ENCODE results near the gene MTHFD2L. TPM values are rescaled to one million over a fixed set of nuclear protein-coding genes. Genes with fewer than 3 reads are reported as not detected.

MTHFD2L gene
- total RNA-seq, 1 experiment from 2014 or later = 11.6 TPM

GRCh38 chr4:74311696-74312313, 153.9 kb downstream of the MTHFD2L start:
- no peak overlapping the region for H3K4me3 ChIP-seq (ENCODE audit: low read depth, low read length)
- Mint-ChIP-seq H3K36me3 (ENCODE audit: insufficient read depth, unreplicated experiment) (no peaks in the 10 kb centered on the region), H3K9me3 (ENCODE audit: unreplicated experiment) (no peaks in the 10 kb centered on the region), H3K27me3 (ENCODE audit: insufficient read depth, unreplicated experiment) (no peaks in the 10 kb centered on the region), H3K4me3 (ENCODE audit: unreplicated experiment) (no peak overlapping the region), H3K27ac (ENCODE audit: unreplicated experiment) (no peak overlapping the region), H3K4me1 (ENCODE audit: low read depth, unreplicated experiment) (no peaks in the 10 kb centered on the region)
- POLR2A ChIA-PET = no interaction called here
- no peaks in the 10 kb centered on the region for H3K27me3 ChIP-seq (replicated peaks; ENCODE audit: control insufficient read depth, insufficient read depth, low read length)
- H3K9me3 ChIP-seq = no peaks in the 10 kb centered on the region
- TF ChIP-seq CTCF (IDR thresholded peaks at IDR 0.05; ENCODE audit: insufficient read depth in 1 of 2, low read depth in 1 of 2, low read length in 1 of 2, severe bottlenecking in 1 of 2, unreplicated experiment in 1 of 2) = peak; percentile 58 to 60
- peak; percentile 39 to 61 for DNase-seq
- H3K36me3 ChIP-seq (ENCODE audit: control insufficient read depth, insufficient read depth, low read length) = no peaks in the 10 kb centered on the region
- BruUV-seq (replicated peaks) = no TSS peak
- intact Hi-C loops (cut with micrococcal nuclease; ENCODE audit: unreplicated experiment) = loop anchor here (1.0 kb wide), 2 partner anchors 84 to 123 kb away; no protein-coding TSS in a partner anchor
- CTCF ChIA-PET = interaction anchor here (0.7 to 1.4 kb wide), 3 partner anchors 83 to 177 kb away, joined by 3 to 8 read pairs (median 3); no protein-coding TSS in a partner anchor
- H3K4me1 ChIP-seq = no peaks in the 10 kb centered on the region

- POLR2A ChIA-PET = no interaction called here
Observed at GRCh38 chr4:74314329-74314728, 156.4 kb downstream of the MTHFD2L start.

GRCh38 chr4:74314944-74315343, 157.0 kb downstream of the MTHFD2L start:
- ChIA-PET CTCF (no interaction called here), POLR2A (no interaction called here)
- intact Hi-C loops (cut with micrococcal nuclease; ENCODE audit: unreplicated experiment) = no loop called here
- Mint-ChIP-seq H3K9me3 (ENCODE audit: unreplicated experiment) (no peaks in the 10 kb centered on the region), H3K36me3 (ENCODE audit: insufficient read depth, unreplicated experiment) (no peaks in the 10 kb centered on the region), H3K4me3 (ENCODE audit: unreplicated experiment) (no peak overlapping the region), H3K4me1 (ENCODE audit: low read depth, unreplicated experiment) (no peaks in the 10 kb centered on the region), H3K27ac (ENCODE audit: unreplicated experiment) (no peak overlapping the region), H3K27me3 (ENCODE audit: insufficient read depth, unreplicated experiment) (no peaks in the 10 kb centered on the region)
- BruUV-seq (replicated peaks) = no TSS peak
- Histone ChIP-seq H3K4me1 (0 out of 2 replicates have a peak, but pooled peaks cover 1% of the 10 kb centered on the region), H3K4me3 (ENCODE audit: low read depth, low read length) (no peak overlapping the region), H3K27me3 (replicated peaks; ENCODE audit: control insufficient read depth, insufficient read depth, low read length) (no peaks in the 10 kb centered on the region), H3K9me3 (no peaks in the 10 kb centered on the region), H3K36me3 (ENCODE audit: control insufficient read depth, insufficient read depth, low read length) (no peaks in the 10 kb centered on the region)
- TF ChIP-seq CTCF (IDR thresholded peaks at IDR 0.05; ENCODE audit: insufficient read depth in 1 of 2, low read depth in 1 of 2, low read length in 1 of 2, severe bottlenecking in 1 of 2, unreplicated experiment in 1 of 2) = no peak
- no peak for DNase-seq

More at GRCh38 chr4:74314329-74314728, 156.4 kb downstream of the MTHFD2L start:
- H3K4me1 ChIP-seq = no peaks in the 10 kb centered on the region
- intact Hi-C loops (cut with micrococcal nuclease; ENCODE audit: unreplicated experiment) = no loop called here
- no peaks in the 10 kb centered on the region for H3K4me1 Mint-ChIP-seq (ENCODE audit: low read depth, unreplicated experiment)
- no peaks in the 10 kb centered on the region for H3K9me3 ChIP-seq
- no peaks in the 10 kb centered on the region for H3K27me3 Mint-ChIP-seq (ENCODE audit: insufficient read depth, unreplicated experiment)
- DNase-seq = no peak
- no TSS peak for BruUV-seq (replicated peaks)
- H3K27ac Mint-ChIP-seq (ENCODE audit: unreplicated experiment) = no peak overlapping the region
- CTCF ChIA-PET = no interaction called here
- H3K4me3 ChIP-seq (ENCODE audit: low read depth, low read length) = no peak overlapping the region
- H3K27me3 ChIP-seq (replicated peaks; ENCODE audit: control insufficient read depth, insufficient read depth, low read length) = no peaks in the 10 kb centered on the region
- no peaks in the 10 kb centered on the region for H3K9me3 Mint-ChIP-seq (ENCODE audit: unreplicated experiment)
- no peak for TF ChIP-seq CTCF (IDR thresholded peaks at IDR 0.05; ENCODE audit: insufficient read depth in 1 of 2, low read depth in 1 of 2, low read length in 1 of 2, severe bottlenecking in 1 of 2, unreplicated experiment in 1 of 2)
- H3K4me3 Mint-ChIP-seq (ENCODE audit: unreplicated experiment) = no peak overlapping the region
- H3K36me3 ChIP-seq (ENCODE audit: control insufficient read depth, insufficient read depth, low read length) = no peaks in the 10 kb centered on the region
- no peaks in the 10 kb centered on the region for H3K36me3 Mint-ChIP-seq (ENCODE audit: insufficient read depth, unreplicated experiment)
